ENCODE results near the gene DGKD. TPM values are rescaled to one million over a fixed set of nuclear protein-coding genes. Genes with fewer than 3 reads are reported as not detected.
A peak's percentile ranks its signal among the peaks of the same experiment; 100 is the strongest.
"Not testable (repeated sequence)": the region's sequence is repeated elsewhere in the genome, so short reads cannot be mapped to it uniquely, and the experiment has no call there.

The DGKD gene
- polyA plus RNA-seq, 1 donor: 20.7 TPM

DNA sequence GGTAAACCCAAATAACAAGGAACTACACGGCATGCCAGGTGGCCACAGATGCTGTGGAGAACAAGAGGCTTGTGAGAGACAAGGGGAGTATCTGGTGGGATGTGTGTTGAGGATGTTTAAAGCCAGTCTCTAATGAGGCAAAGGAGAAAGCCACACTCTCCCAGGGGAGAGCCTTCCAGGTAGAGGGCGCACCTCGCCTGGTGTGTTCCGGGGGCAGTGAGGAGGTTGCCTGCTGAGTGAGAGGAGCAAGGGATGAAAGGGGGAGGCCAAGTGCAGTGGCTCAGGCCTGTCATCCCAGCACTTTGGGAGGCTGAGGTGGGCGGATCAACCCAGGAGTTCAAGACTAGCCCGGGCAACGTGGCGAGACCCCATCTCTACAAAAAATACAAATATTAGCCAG, 30.4 kb upstream of the DGKD start:
- H3K4me1 ChIP-seq (ENCODE audit: control insufficient read depth, insufficient read depth, low read length): no peaks in the 10 kb centered on the region
- H3K27me3 ChIP-seq (ENCODE audit: control insufficient read depth, insufficient read depth, low read length): no peaks in the 10 kb centered on the region
- no peak overlapping the region for H3K4me3 ChIP-seq (ENCODE audit: low read length)
- H3K36me3 ChIP-seq (ENCODE audit: control insufficient read depth, insufficient read depth, low read length): no peaks in the 10 kb centered on the region
- WGBS (ENCODE audit: insufficient coverage, low lambda C conversion rate): 100% methylated on average over 1 of the region's 8 CpGs
- no peak for DNase-seq
- no peaks in the 10 kb centered on the region for H3K9me3 ChIP-seq (ENCODE audit: control insufficient read depth, low read depth, low read length)
- H3K27ac ChIP-seq (ENCODE audit: low read length): no peak overlapping the region

DNA sequence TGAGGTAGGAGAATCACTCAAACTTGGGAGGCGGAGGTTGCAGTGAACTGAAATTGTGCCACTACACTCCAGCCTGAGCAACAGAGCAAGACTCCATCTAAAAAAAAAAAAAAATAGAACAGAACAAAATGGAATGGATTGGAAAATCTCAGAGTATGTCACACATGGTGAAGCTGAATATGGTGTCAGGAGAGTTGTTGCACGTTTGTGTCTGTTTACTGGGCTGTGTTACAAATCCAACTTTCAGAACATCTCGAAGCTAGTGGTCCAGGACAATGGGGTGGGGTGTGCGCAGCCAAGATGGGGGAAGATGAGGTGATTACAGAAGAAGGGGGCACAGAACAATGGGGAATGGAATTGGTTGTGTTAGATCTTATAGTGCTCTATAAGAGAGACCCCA, 29.0 kb upstream of the DGKD start:
- H3K4me1 ChIP-seq (ENCODE audit: control insufficient read depth, insufficient read depth, low read length): no peaks in the 10 kb centered on the region
- WGBS (ENCODE audit: insufficient coverage, low lambda C conversion rate): 93% methylated on average over 3 of the region's 4 CpGs
- no peaks in the 10 kb centered on the region for H3K9me3 ChIP-seq (ENCODE audit: control insufficient read depth, low read depth, low read length)
- DNase-seq: no peak
- no peak overlapping the region for H3K4me3 ChIP-seq (ENCODE audit: low read length)
- no peak overlapping the region for H3K27ac ChIP-seq (ENCODE audit: low read length)
- H3K36me3 ChIP-seq (ENCODE audit: control insufficient read depth, insufficient read depth, low read length): no peaks in the 10 kb centered on the region
- no peaks in the 10 kb centered on the region for H3K27me3 ChIP-seq (ENCODE audit: control insufficient read depth, insufficient read depth, low read length)

DNA sequence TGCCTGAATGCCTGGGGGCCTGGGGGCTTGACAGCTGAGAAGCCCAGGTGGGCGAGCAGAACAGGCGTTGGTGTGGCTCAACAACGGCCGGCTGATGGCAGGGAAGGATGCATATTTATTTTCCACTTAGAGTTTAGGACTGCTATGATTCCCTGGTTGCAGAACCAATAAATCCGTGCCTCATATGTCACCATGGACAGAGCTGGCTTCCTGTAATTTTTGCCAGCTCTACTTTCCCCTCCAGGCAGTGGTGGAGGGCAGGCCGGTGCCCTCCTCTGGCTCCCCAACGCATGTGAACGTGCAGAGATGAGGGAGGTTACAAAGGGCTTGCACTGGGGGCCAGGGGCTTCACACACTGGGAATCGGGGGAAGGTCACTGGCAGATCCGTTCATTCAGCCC, 28.5 kb upstream of the DGKD start:
- no peak for DNase-seq
- no peaks in the 10 kb centered on the region for H3K36me3 ChIP-seq (ENCODE audit: control insufficient read depth, insufficient read depth, low read length)
- no peak overlapping the region for H3K27ac ChIP-seq (ENCODE audit: low read length)
- H3K4me3 ChIP-seq (ENCODE audit: low read length): no peak overlapping the region
- H3K4me1 ChIP-seq (ENCODE audit: control insufficient read depth, insufficient read depth, low read length): no peaks in the 10 kb centered on the region
- no CpG with 5 or more reads among the region's 10 CpGs for WGBS (ENCODE audit: insufficient coverage, low lambda C conversion rate)
- H3K27me3 ChIP-seq (ENCODE audit: control insufficient read depth, insufficient read depth, low read length): no peaks in the 10 kb centered on the region
- H3K9me3 ChIP-seq (ENCODE audit: control insufficient read depth, low read depth, low read length): no peaks in the 10 kb centered on the region

DNA sequence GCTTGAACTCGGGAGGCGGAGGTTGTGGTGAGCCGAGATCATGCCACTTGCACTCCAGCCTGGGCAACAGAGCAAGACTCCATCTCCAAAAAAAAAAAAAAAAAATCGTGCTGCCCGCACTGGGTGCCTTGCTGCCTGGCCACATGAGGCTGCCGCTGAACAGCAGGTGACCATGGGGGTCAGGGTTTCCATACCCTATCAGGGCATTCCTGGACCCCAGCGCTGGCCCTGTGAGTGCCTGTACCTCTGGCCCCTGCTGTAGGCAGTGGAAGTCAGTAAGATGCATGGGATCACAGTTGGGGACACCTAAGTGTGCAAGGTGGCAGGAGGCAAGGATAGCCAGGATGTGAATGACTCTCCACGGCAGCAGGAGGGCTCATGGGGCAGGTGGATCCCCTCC, 27.8 kb upstream of the DGKD start:
- no peaks in the 10 kb centered on the region for H3K27me3 ChIP-seq (ENCODE audit: control insufficient read depth, insufficient read depth, low read length)
- H3K4me1 ChIP-seq (ENCODE audit: control insufficient read depth, insufficient read depth, low read length): no peaks in the 10 kb centered on the region
- no peak overlapping the region for H3K27ac ChIP-seq (ENCODE audit: low read length)
- no CpG with 5 or more reads among the region's 8 CpGs for WGBS (ENCODE audit: insufficient coverage, low lambda C conversion rate)
- no peaks in the 10 kb centered on the region for H3K9me3 ChIP-seq (ENCODE audit: control insufficient read depth, low read depth, low read length)
- no peak overlapping the region for H3K4me3 ChIP-seq (ENCODE audit: low read length)
- no peak for DNase-seq
- H3K36me3 ChIP-seq (ENCODE audit: control insufficient read depth, insufficient read depth, low read length): no peaks in the 10 kb centered on the region

DNA sequence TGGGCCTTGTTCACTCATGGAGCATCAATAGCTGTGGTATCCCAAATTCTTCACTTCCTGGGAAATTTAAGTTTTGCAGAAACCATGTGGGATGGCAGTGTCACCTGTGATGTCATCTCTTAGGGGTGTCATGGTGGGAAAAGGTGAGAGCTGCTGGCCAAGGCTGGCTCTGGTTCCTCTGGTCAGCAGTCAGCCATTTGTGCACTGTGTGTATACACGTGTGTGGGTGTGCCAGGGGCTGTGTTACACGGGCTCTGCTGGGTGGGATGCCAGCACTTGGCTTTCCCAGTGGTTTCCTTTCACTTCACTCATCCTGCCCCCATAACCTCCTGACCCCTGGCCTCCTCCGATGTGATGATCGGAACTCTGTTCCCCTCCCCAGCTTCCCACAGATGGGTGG, 25.4 kb upstream of the DGKD start:
- Histone ChIP-seq H3K9me3 (ENCODE audit: control insufficient read depth, low read depth, low read length) (no peaks in the 10 kb centered on the region), H3K27ac (ENCODE audit: low read length) (no peak overlapping the region), H3K4me1 (ENCODE audit: control insufficient read depth, insufficient read depth, low read length) (no peaks in the 10 kb centered on the region), H3K4me3 (ENCODE audit: low read length) (no peak overlapping the region), H3K36me3 (ENCODE audit: control insufficient read depth, insufficient read depth, low read length) (no peaks in the 10 kb centered on the region), H3K27me3 (ENCODE audit: control insufficient read depth, insufficient read depth, low read length) (no peaks in the 10 kb centered on the region)
- DNase-seq: no peak
- WGBS (ENCODE audit: insufficient coverage, low lambda C conversion rate): no CpG with 5 or more reads among the region's 4 CpGs

- H3K9me3 ChIP-seq (ENCODE audit: control insufficient read depth, low read depth, low read length): no peaks in the 10 kb centered on the region
- no CpG with 5 or more reads among the region's 7 CpGs for WGBS (ENCODE audit: insufficient coverage, low lambda C conversion rate)
- H3K4me3 ChIP-seq (ENCODE audit: low read length): no peak overlapping the region
- no peak overlapping the region for H3K27ac ChIP-seq (ENCODE audit: low read length)
- H3K27me3 ChIP-seq (ENCODE audit: control insufficient read depth, insufficient read depth, low read length): no peaks in the 10 kb centered on the region
- H3K36me3 ChIP-seq (ENCODE audit: control insufficient read depth, insufficient read depth, low read length): no peaks in the 10 kb centered on the region
- H3K4me1 ChIP-seq (ENCODE audit: control insufficient read depth, insufficient read depth, low read length): no peaks in the 10 kb centered on the region
- DNase-seq: no peak
Observed at GRCh38 chr2:233329489-233330135, 24.7 kb upstream of the DGKD start.

- Histone ChIP-seq H3K27ac (ENCODE audit: low read length) (no peak overlapping the region), H3K9me3 (ENCODE audit: control insufficient read depth, low read depth, low read length) (no peaks in the 10 kb centered on the region), H3K4me1 (ENCODE audit: control insufficient read depth, insufficient read depth, low read length) (no peaks in the 10 kb centered on the region), H3K27me3 (ENCODE audit: control insufficient read depth, insufficient read depth, low read length) (no peaks in the 10 kb centered on the region), H3K4me3 (ENCODE audit: low read length) (no peak overlapping the region), H3K36me3 (ENCODE audit: control insufficient read depth, insufficient read depth, low read length) (no peaks in the 10 kb centered on the region)
- peak in 1 of 2 donors; percentile 37 for DNase-seq
- WGBS (ENCODE audit: insufficient coverage, low lambda C conversion rate): no CpG with 5 or more reads among the region's 15 CpGs
Observed at GRCh38 chr2:233331536-233331935, 22.8 kb upstream of the DGKD start.

DNA sequence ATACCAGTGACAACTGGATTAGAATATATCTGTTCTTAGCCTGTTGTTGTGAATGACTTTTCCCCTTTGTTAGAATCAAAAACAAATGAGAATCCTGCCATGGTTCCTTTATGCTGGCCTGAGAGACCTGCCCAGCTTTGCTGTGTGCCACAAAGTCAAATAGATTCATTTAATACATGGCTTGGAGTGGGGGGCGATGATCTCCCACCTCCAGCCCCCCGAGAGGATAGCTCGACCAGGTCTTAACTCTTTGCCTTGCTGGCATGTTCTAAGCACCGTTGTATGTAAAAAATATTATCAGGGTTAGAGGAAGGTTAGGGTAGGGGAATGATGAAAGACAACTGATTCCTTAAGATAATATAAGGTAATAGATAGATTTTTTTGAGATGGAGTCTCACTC, 22.2 kb upstream of the DGKD start:
- Histone ChIP-seq H3K4me1 (ENCODE audit: control insufficient read depth, insufficient read depth, low read length) (peaks cover 5% of the 10 kb centered on the region), H3K9me3 (ENCODE audit: control insufficient read depth, low read depth, low read length) (no peaks in the 10 kb centered on the region), H3K4me3 (ENCODE audit: low read length) (no peak overlapping the region), H3K27me3 (ENCODE audit: control insufficient read depth, insufficient read depth, low read length) (no peaks in the 10 kb centered on the region), H3K27ac (ENCODE audit: low read length) (no peak overlapping the region), H3K36me3 (ENCODE audit: control insufficient read depth, insufficient read depth, low read length) (no peaks in the 10 kb centered on the region)
- no CpG with 5 or more reads among the region's 4 CpGs for WGBS (ENCODE audit: insufficient coverage, low lambda C conversion rate)
- no peak for DNase-seq

DNA sequence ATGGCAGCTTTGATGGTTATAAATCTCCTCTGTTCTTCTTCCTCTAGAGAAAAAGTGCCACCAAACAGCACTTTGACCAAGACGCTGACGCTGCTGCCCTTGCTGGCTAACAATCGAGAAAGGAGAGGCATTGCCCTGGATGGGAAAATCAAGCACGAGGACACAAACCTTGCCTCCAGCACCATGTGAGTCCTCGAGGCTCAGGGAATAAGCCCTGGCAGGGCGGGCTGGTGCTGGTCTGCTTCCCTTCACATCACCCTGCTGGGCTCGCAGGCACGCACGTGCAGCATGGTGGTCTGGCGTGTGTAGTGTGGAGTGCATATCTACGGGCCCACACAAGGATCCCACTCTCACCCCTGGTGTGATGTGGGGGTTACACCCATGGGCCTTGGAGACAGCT, 19.4 kb upstream of the DGKD start:
- H3K36me3 ChIP-seq (ENCODE audit: control insufficient read depth, insufficient read depth, low read length): no peaks in the 10 kb centered on the region
- H3K4me3 ChIP-seq (ENCODE audit: low read length): no peak overlapping the region
- no peaks in the 10 kb centered on the region for H3K27me3 ChIP-seq (ENCODE audit: control insufficient read depth, insufficient read depth, low read length)
- DNase-seq: no peak
- WGBS (ENCODE audit: insufficient coverage, low lambda C conversion rate): no CpG with 5 or more reads among the region's 11 CpGs
- peaks cover 7% of the 10 kb centered on the region for H3K4me1 ChIP-seq (ENCODE audit: control insufficient read depth, insufficient read depth, low read length)
- H3K27ac ChIP-seq (ENCODE audit: low read length): no peak overlapping the region
- no peaks in the 10 kb centered on the region for H3K9me3 ChIP-seq (ENCODE audit: control insufficient read depth, low read depth, low read length)

DNA sequence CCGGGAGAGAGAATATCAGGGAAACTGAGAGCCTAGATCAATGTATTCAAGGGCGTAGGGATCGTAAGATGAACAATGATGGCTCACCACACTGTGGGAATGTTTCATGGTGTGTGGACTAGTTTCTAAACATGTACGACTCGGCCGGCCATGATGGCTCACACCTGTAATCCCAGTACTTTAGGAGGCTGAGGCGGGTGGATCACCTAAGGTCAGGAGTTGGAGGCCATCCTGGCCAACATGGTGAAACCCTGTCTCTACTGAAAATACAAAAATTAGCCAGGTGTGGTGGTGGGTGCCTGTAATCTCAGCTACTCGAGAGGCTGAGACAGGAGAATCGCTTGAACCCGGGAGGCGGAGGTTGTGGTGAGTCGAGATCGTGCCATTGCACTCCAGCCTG, 18.2 kb upstream of the DGKD start:
- not testable (repeated sequence) for DNase-seq; H3K9me3 ChIP-seq (ENCODE audit: control insufficient read depth, low read depth, low read length); H3K4me1 ChIP-seq (ENCODE audit: control insufficient read depth, insufficient read depth, low read length); H3K27ac ChIP-seq (ENCODE audit: low read length); H3K4me3 ChIP-seq (ENCODE audit: low read length); H3K27me3 ChIP-seq (ENCODE audit: control insufficient read depth, insufficient read depth, low read length); H3K36me3 ChIP-seq (ENCODE audit: control insufficient read depth, insufficient read depth, low read length)
- WGBS (ENCODE audit: insufficient coverage, low lambda C conversion rate): no CpG with 5 or more reads among the region's 13 CpGs

GRCh38 chr2:233336541-233336940, 17.8 kb upstream of the DGKD start:
- Histone ChIP-seq H3K4me3 (ENCODE audit: low read length) (no peak overlapping the region), H3K27ac (ENCODE audit: low read length) (no peak overlapping the region), H3K27me3 (ENCODE audit: control insufficient read depth, insufficient read depth, low read length) (no peaks in the 10 kb centered on the region), H3K36me3 (ENCODE audit: control insufficient read depth, insufficient read depth, low read length) (no peaks in the 10 kb centered on the region), H3K4me1 (ENCODE audit: control insufficient read depth, insufficient read depth, low read length) (peaks cover 7% of the 10 kb centered on the region), H3K9me3 (ENCODE audit: control insufficient read depth, low read depth, low read length) (no peaks in the 10 kb centered on the region)
- peak; percentile 77 to 88 for DNase-seq
- WGBS (ENCODE audit: insufficient coverage, low lambda C conversion rate): no CpG with 5 or more reads among the region's 5 CpGs

Data from large intestine (tissue), 3 donors.